Naive B cell (primary cell): ENCODE results near the gene ATG2A. TPM values are rescaled to one million over a fixed set of nuclear protein-coding genes. Genes with fewer than 3 reads are reported as not detected.

Experiments
- ATAC-seq, 2 donors: fragments of 150-1000 bp; cut with Tn5 transposase; 2 replicates each; pipeline ENCODE4 v1.10.0; 2021; ENCODE audit warnings: low read depth in 2 of 2, mild to moderate bottlenecking in 2 of 2, moderate library complexity in 2 of 2
- DNase-seq: peaks from one replicate; pipeline ENCODE4 v3.0.0; 2022
- H3K27ac Mint-ChIP-seq, 6 donors: one replicate each; pipeline ENCODE4 v1.8.0; 2020 to 2022; ENCODE audit warnings: mild to moderate bottlenecking in 6 of 6, mixed read lengths in 6 of 6, moderate library complexity in 5 of 6, inconsistent platforms in 2 of 6
- H3K27me3 Mint-ChIP-seq, 3 donors: one replicate each; pipeline ENCODE4 v1.8.0; 2021 to 2022; ENCODE audit warnings: mixed read lengths in 3 of 3, mild to moderate bottlenecking in 1 of 3
- H3K36me3 Mint-ChIP-seq, 2 donors: one replicate each; pipeline ENCODE4 v1.8.0; 2020 to 2022; ENCODE audit warnings: mixed read lengths in 2 of 2, inconsistent platforms in 1 of 2, mild to moderate bottlenecking in 1 of 2
- H3K4me1 Mint-ChIP-seq, 3 donors: one replicate each; pipeline ENCODE4 v1.8.0; 2020 to 2022; ENCODE audit warnings: mixed read lengths in 3 of 3, inconsistent platforms in 1 of 3, mild to moderate bottlenecking in 1 of 3, moderate library complexity in 1 of 3
- H3K4me3 Mint-ChIP-seq, 8 donors: one replicate each; pipeline ENCODE4 v1.8.0; 2020 to 2022; ENCODE audit warnings: mild to moderate bottlenecking in 8 of 8, mixed read lengths in 8 of 8, moderate library complexity in 8 of 8, inconsistent platforms in 2 of 8
- H3K9me3 Mint-ChIP-seq, 7 donors: one replicate each; pipeline ENCODE4 v1.8.0; 2020 to 2022; ENCODE audit warnings: mixed read lengths in 7 of 7, mild to moderate bottlenecking in 5 of 7, inconsistent platforms in 2 of 7, moderate library complexity in 1 of 7
- polyA plus RNA-seq, 6 donors: library from polyadenylated mRNA; unstranded; fragments of 300-500 nt; fragmentation: Illumina TruSeq; gene quantifications; one replicate each; pipeline ENCODE4 v1.2.3, GENCODE V29; 2021; ENCODE audit warnings: low read depth in 6 of 6

Gene ATG2A
- 1 to 10 TPM in 5 of 6 donors, not detected in 1; 2.8 to 5.0 (median 3.4) TPM for polyA plus RNA-seq

GRCh38 chr11:64916775-64917662 is at the start of gene ATG2A:
Gene ATG2A, minus strand, starts transcription at chr11:64917209. Its CDS starts 74 bp downstream, at chr11:64917135.
- Mint-ChIP-seq H3K4me1 (peaks cover 27 to 31% (median 30%) of the 10 kb centered on the region in 3 donors), H3K36me3 (peaks cover 0 to 9% of the 10 kb centered on the region in 2 donors), H3K27ac (peak within 1 kb of the TSS; percentile 77 to 97 (median 89)), H3K4me3 (peak within 1 kb of the TSS; percentile 86 to 94 (median 89)), H3K9me3 (no peaks in the 10 kb centered on the region), H3K27me3 (no peaks in the 10 kb centered on the region)
- DNase-seq = peak; percentile 98
- peak; percentile 96 to 97 for ATAC-seq

GRCh38 chr11:64963072-64963631 is 46.1 kb upstream of the ATG2A start:
- Mint-ChIP-seq H3K4me3 (no peak overlapping the region), H3K27me3 (peaks cover 0 to 9% (median 6%) of the 10 kb centered on the region in 3 donors), H3K27ac (peak overlapping the region in 1 of 6 donors; percentile 82), H3K9me3 (no peaks in the 10 kb centered on the region), H3K4me1 (no peaks in the 10 kb centered on the region), H3K36me3 (no peaks in the 10 kb centered on the region)
- no peak for DNase-seq
- ATAC-seq = no peak

- DNase-seq (no peak), ATAC-seq (no peak)
- peaks cover 0 to 9% (median 6%) of the 10 kb centered on the region in 3 donors for H3K27me3 Mint-ChIP-seq
- no peak overlapping the region for H3K4me3 Mint-ChIP-seq
- no peaks in the 10 kb centered on the region for H3K4me1 Mint-ChIP-seq
- H3K27ac Mint-ChIP-seq = no peak overlapping the region
- H3K36me3 Mint-ChIP-seq = no peaks in the 10 kb centered on the region
- H3K9me3 Mint-ChIP-seq = no peaks in the 10 kb centered on the region
These were observed 43.7 kb upstream of the ATG2A start for GRCh38 chr11:64960719-64961118.

- Mint-ChIP-seq H3K27me3 (peaks cover 0 to 13% (median 6%) of the 10 kb centered on the region in 3 donors), H3K9me3 (no peaks in the 10 kb centered on the region), H3K4me3 (no peak overlapping the region), H3K36me3 (no peaks in the 10 kb centered on the region), H3K4me1 (no peaks in the 10 kb centered on the region), H3K27ac (peak overlapping the region in 1 of 6 donors; percentile 61)
- ATAC-seq (no peak), DNase-seq (no peak)
These were observed 42.5 kb upstream of the ATG2A start for GRCh38 chr11:64959498-64959897.

- no peak for DNase-seq
- no peaks in the 10 kb centered on the region for H3K36me3 Mint-ChIP-seq
- no peaks in the 10 kb centered on the region for H3K9me3 Mint-ChIP-seq
- no peaks in the 10 kb centered on the region for H3K4me1 Mint-ChIP-seq
- H3K27me3 Mint-ChIP-seq = peaks cover 7 to 14% (median 9%) of the 10 kb centered on the region in 3 donors
- peak overlapping the region in 1 of 6 donors; percentile 42 for H3K27ac Mint-ChIP-seq
- H3K4me3 Mint-ChIP-seq = no peak overlapping the region
- no peak for ATAC-seq
These were observed 37.2 kb upstream of the ATG2A start for GRCh38 chr11:64954201-64954600.

- ATAC-seq = no peak
- DNase-seq = no peak
- Mint-ChIP-seq H3K4me3 (no peak overlapping the region), H3K27me3 (peaks cover 7 to 14% (median 9%) of the 10 kb centered on the region in 3 donors), H3K36me3 (no peaks in the 10 kb centered on the region), H3K4me1 (no peaks in the 10 kb centered on the region), H3K9me3 (no peaks in the 10 kb centered on the region), H3K27ac (no peak overlapping the region)
These were observed 34.5 kb upstream of the ATG2A start for GRCh38 chr11:64951529-64951928.

GRCh38 chr11:64947208-64947814 is 30.3 kb upstream of the ATG2A start:
- Mint-ChIP-seq H3K4me1 (no peaks in the 10 kb centered on the region), H3K27ac (no peak overlapping the region), H3K27me3 (peaks cover 16 to 21% (median 21%) of the 10 kb centered on the region in 3 donors), H3K4me3 (no peak overlapping the region), H3K36me3 (peaks cover 0 to 4% of the 10 kb centered on the region in 2 donors), H3K9me3 (no peaks in the 10 kb centered on the region)
- no peak for ATAC-seq
- no peak for DNase-seq

GRCh38 chr11:64936539-64936938 is 19.5 kb upstream of the ATG2A start:
- DNase-seq = no peak
- Mint-ChIP-seq H3K4me3 (no peak overlapping the region), H3K9me3 (no peaks in the 10 kb centered on the region), H3K4me1 (no peaks in the 10 kb centered on the region), H3K36me3 (peaks cover 0 to 8% of the 10 kb centered on the region in 2 donors), H3K27ac (no peak overlapping the region), H3K27me3 (peaks cover 0 to 12% (median 1%) of the 10 kb centered on the region in 3 donors)
- ATAC-seq = no peak

GRCh38 chr11:64935359-64936081 is 18.5 kb upstream of the ATG2A start, which contains the start of gene GPHA2:
Gene GPHA2, minus strand, starts transcription at chr11:64935893. Its CDS starts 433 bp downstream, at chr11:64935460.
- H3K4me3 Mint-ChIP-seq = no peak within 1 kb of the TSS
- peaks cover 0 to 15% of the 10 kb centered on the region in 2 donors for H3K36me3 Mint-ChIP-seq
- no peaks in the 10 kb centered on the region for H3K9me3 Mint-ChIP-seq
- H3K4me1 Mint-ChIP-seq = no peaks in the 10 kb centered on the region
- H3K27ac Mint-ChIP-seq = peak within 1 kb of the TSS in 1 of 6 donors; percentile 61
- ATAC-seq (no peak), DNase-seq (no peak)
- H3K27me3 Mint-ChIP-seq = peaks cover 0 to 5% (median 0%) of the 10 kb centered on the region in 3 donors

GRCh38 chr11:64934682-64935358 is 17.8 kb upstream of the ATG2A start:
- Mint-ChIP-seq H3K36me3 (peaks cover 0 to 15% of the 10 kb centered on the region in 2 donors), H3K4me1 (no peaks in the 10 kb centered on the region), H3K4me3 (no peak overlapping the region), H3K27me3 (peaks cover 0 to 5% (median 0%) of the 10 kb centered on the region in 3 donors), H3K27ac (no peak overlapping the region), H3K9me3 (no peaks in the 10 kb centered on the region)
- ATAC-seq = no peak
- DNase-seq = no peak

- Mint-ChIP-seq H3K27me3 (peaks cover 0 to 5% (median 0%) of the 10 kb centered on the region in 3 donors), H3K4me1 (no peaks in the 10 kb centered on the region), H3K4me3 (no peak overlapping the region), H3K36me3 (peaks cover 0 to 15% of the 10 kb centered on the region in 2 donors), H3K27ac (peak overlapping the region in 3 of 6 donors; percentile 27 to 59 (median 47)), H3K9me3 (no peaks in the 10 kb centered on the region)
- DNase-seq (no peak), ATAC-seq (no peak)
These were observed 17.1 kb upstream of the ATG2A start for GRCh38 chr11:64933935-64934681.
